NOMO-1 treated with DMSO at 0.1 percent for 48 hours (cell line): Measurements from ENCODE around the gene ENHO.
A peak's percentile ranks its signal among the peaks of the same experiment; 100 is the strongest.

Experiments used
- DNase-seq: peaks from one replicate; lab custom pipeline; 2025; ENCODE audit not compliant: unreplicated experiment; lab: John Stamatoyannopoulos, UW

The ENHO gene

GRCh38 chr9:34508463-34508862 lies 14.3 kb downstream of the ENHO start:
- no peak for DNase-seq

GRCh38 chr9:34507966-34508365 lies 14.8 kb downstream of the ENHO start:
- peak; percentile 43 for DNase-seq

- no peak for DNase-seq
Observed at GRCh38 chr9:34507556-34507955, 15.2 kb downstream of the ENHO start.

GRCh38 chr9:34506623-34507022 lies 16.2 kb downstream of the ENHO start:
- DNase-seq: no peak

GRCh38 chr9:34505370-34506120 lies 17.2 kb downstream of the ENHO start:
- DNase-seq: no peak

GRCh38 chr9:34503406-34503805 lies 19.4 kb downstream of the ENHO start:
- DNase-seq: no peak

- DNase-seq: no peak
Observed at GRCh38 chr9:34502891-34503290, 19.9 kb downstream of the ENHO start.

- no peak for DNase-seq
Observed at GRCh38 chr9:34502471-34502870, 20.3 kb downstream of the ENHO start.

GRCh38 chr9:34501889-34502425 lies 20.8 kb downstream of the ENHO start:
- DNase-seq: no peak

GRCh38 chr9:34501372-34501771 lies 21.4 kb downstream of the ENHO start:
- DNase-seq: no peak

GRCh38 chr9:34500623-34501267 lies 22.0 kb downstream of the ENHO start:
- DNase-seq: peak; percentile 50

GRCh38 chr9:34499076-34499475 lies 23.7 kb downstream of the ENHO start:
- DNase-seq: no peak

- DNase-seq: no peak
Observed at GRCh38 chr9:34498553-34498952, 24.2 kb downstream of the ENHO start.

GRCh38 chr9:34496149-34496712 lies 26.6 kb downstream of the ENHO start:
- DNase-seq: no peak

GRCh38 chr9:34493972-34494535 lies 28.7 kb downstream of the ENHO start:
- DNase-seq: peak; percentile 59

- DNase-seq: no peak
Observed at GRCh38 chr9:34492051-34492450, 30.7 kb downstream of the ENHO start.

- no peak for DNase-seq
Observed at GRCh38 chr9:34491596-34491995, 31.2 kb downstream of the ENHO start.

- DNase-seq: no peak
Observed at GRCh38 chr9:34490760-34491159, 32.0 kb downstream of the ENHO start.

GRCh38 chr9:34490360-34490759 lies 32.4 kb downstream of the ENHO start:
- no peak for DNase-seq

- DNase-seq: no peak
Observed at GRCh38 chr9:34486572-34486971, 36.2 kb downstream of the ENHO start.

GRCh38 chr9:34485822-34486221 lies 37.0 kb downstream of the ENHO start:
- DNase-seq: no peak

GRCh38 chr9:34484678-34485077 lies 38.1 kb downstream of the ENHO start:
- DNase-seq: no peak
